AG04450 (cell line): ENCODE data around the gene LYZ. TPM values are rescaled to one million over a fixed set of nuclear protein-coding genes. Genes with fewer than 3 reads are reported as not detected.

Source experiments
- CTCF ChIA-PET: fragments of 300-600, 350-600 bp; formaldehyde crosslinking; extraction: SDS; loops from one replicate; lab custom pipeline; 2022; ENCODE audit warnings: antibody characterized with exemption, inconsistent platforms; lab: Charles Lee
- POLR2A ChIA-PET: fragments of 350-600 bp; formaldehyde crosslinking; extraction: SDS; loops from one replicate; lab custom pipeline; 2021; ENCODE audit warnings: antibody characterized with exemption, inconsistent platforms; lab: Yijun Ruan, JAX
- DNase-seq: peaks from one replicate; pipeline ENCODE4 v3.0.0-alpha.2; 2011; ENCODE audit warnings: low read depth, low spot score
- H3K27ac ChIP-seq: one replicate; pipeline ENCODE4 v1.5.1; 2012; ENCODE audit warnings: low read depth, low read length, control low read depth
- H3K27me3 ChIP-seq: one replicate; pipeline ENCODE4 v1.6.0; 2012; ENCODE audit warnings: low read length; ENCODE audit not compliant: control insufficient read depth, insufficient read depth
- H3K4me3 ChIP-seq: 2 replicates; pipeline ENCODE4 v1.5.1; 2011; ENCODE audit warnings: mild to moderate bottlenecking, low read depth, low read length, control low read depth
- H3K9me3 ChIP-seq: 2 replicates; pipeline ENCODE4 v1.5.1; 2012; ENCODE audit warnings: low read length; ENCODE audit not compliant: control insufficient read depth, insufficient read depth
- CTCF ChIP-seq: IDR thresholded peaks from 2 replicates; pipeline ENCODE4 v1.5.1; 2011; ENCODE audit warnings: low read depth, low read length, control low read depth, inconsistent platforms
- polyA plus RNA-seq: library from polyadenylated mRNA; depleted of rRNA; stranded (reverse); fragments of >200 nt; gene quantifications from 2 replicates; pipeline ENCODE4 v1.2.3, GENCODE V29; 2011

Gene LYZ
- polyA plus RNA-seq, 1 experiment = not detected

- POLR2A ChIA-PET = no interaction called here
Observed at GRCh38 chr12:69352904-69353303, 4.7 kb downstream of the LYZ start.

GRCh38 chr12:69354172-69354555 is 6.0 kb downstream of the LYZ start:
- ChIA-PET CTCF (no interaction called here), POLR2A (no interaction called here)
- no peak for DNase-seq
- Histone ChIP-seq H3K27me3 (no peaks in the 10 kb centered on the region), H3K9me3 (no peaks in the 10 kb centered on the region), H3K27ac (no peak overlapping the region), H3K4me3 (no peak overlapping the region)
- TF ChIP-seq CTCF = no peak

More at GRCh38 chr12:69352904-69353303, 4.7 kb downstream of the LYZ start:
- DNase-seq = no peak
- CTCF ChIA-PET = no interaction called here
- Histone ChIP-seq H3K4me3 (no peak overlapping the region), H3K9me3 (no peaks in the 10 kb centered on the region), H3K27me3 (no peaks in the 10 kb centered on the region), H3K27ac (no peak overlapping the region)
- no peak for TF ChIP-seq CTCF

- Histone ChIP-seq H3K27ac (no peak overlapping the region), H3K9me3 (peaks cover under 1% of the 10 kb centered on the region; the same call in 1 of the 2 replicates), H3K27me3 (no peaks in the 10 kb centered on the region), H3K4me3 (no peak overlapping the region)
- ChIA-PET POLR2A (no interaction called here), CTCF (no interaction called here)
- no peak for TF ChIP-seq CTCF
- DNase-seq = no peak
Observed at GRCh38 chr12:69354556-69355187, 6.5 kb downstream of the LYZ start.

GRCh38 chr12:69355363-69356028 is 7.3 kb downstream of the LYZ start:
- Histone ChIP-seq H3K9me3 (peaks cover 3% of the 10 kb centered on the region; the same call in 1 of the 2 replicates), H3K4me3 (no peak overlapping the region), H3K27ac (no peak overlapping the region), H3K27me3 (no peaks in the 10 kb centered on the region)
- no peak for TF ChIP-seq CTCF
- ChIA-PET POLR2A (no interaction called here), CTCF (interaction anchor here (1.8 kb wide), 1 partner anchor 11 kb away, joined by 12 read pairs; no protein-coding TSS in a partner anchor)
- DNase-seq = no peak
